Measurements from ENCODE around the gene SFXN4. TPM values are rescaled to one million over a fixed set of nuclear protein-coding genes. Genes with fewer than 3 reads are reported as not detected.

The SFXN4 gene
- total and polyA plus RNA-seq, 2 of the 4 experiments (the other 2 are of a cell fraction), result 12.0 to 12.5 TPM

DNA sequence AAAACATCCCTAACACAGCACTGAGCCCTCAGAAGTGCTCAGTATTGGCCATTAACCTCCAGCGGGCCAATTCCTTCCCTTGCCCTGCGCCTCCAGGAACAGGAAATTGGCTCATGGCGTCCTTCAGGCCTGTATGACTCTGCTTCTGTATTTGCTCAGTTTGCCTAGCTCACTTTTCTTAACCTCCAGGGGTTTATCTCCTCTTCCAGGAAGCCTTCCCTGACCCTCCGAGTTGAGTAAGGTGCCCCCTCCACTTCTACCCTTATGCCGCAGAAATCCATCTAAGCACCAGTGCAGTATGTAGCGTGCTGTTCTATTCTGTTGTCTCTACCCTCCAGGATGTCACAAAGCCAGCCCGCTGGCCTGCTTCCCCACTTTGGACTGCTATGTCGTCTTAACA, 1.1 kb upstream of the SFXN4 start:
- Histone ChIP-seq H3K23ac (ENCODE audit: low read depth, low read length) (no peak overlapping the region), H2BK20ac (ENCODE audit: low read depth, low read length) (no peak overlapping the region), H2AK9ac (replicated peaks; ENCODE audit: low read depth, low read length, poor library complexity) (no peak overlapping the region), H2BK5ac (ENCODE audit: low read depth, low read length, poor library complexity, severe bottlenecking) (no peak overlapping the region), H3K27ac (ENCODE audit: insufficient read depth, low read length) (no peak overlapping the region), H2AK5ac (ENCODE audit: low read depth, low read length) (no peak overlapping the region), H4K5ac (ENCODE audit: low read depth, low read length) (no peak overlapping the region), H3K4me1 (ENCODE audit: control insufficient read depth, insufficient read depth, low read length) (peaks cover 7% of the 10 kb centered on the region), H3K4me3 (ENCODE audit: insufficient read depth, low read depth, low read length) (no peak overlapping the region), H3K56ac (ENCODE audit: extremely low read depth, insufficient read depth, low read length) (no peak overlapping the region), H3K9ac (ENCODE audit: low read depth, low read length) (no peak overlapping the region), H3K9me1 (ENCODE audit: insufficient read depth, low read length) (0 out of 2 replicates have a peak, but pooled peaks cover 5% of the 10 kb centered on the region), H3K27me3 (ENCODE audit: control insufficient read depth, insufficient read depth, low read length) (no peaks in the 10 kb centered on the region), H3K36me3 (ENCODE audit: control insufficient read depth, insufficient read depth, low read length) (peaks cover 20% of the 10 kb centered on the region), H3K18ac (ENCODE audit: low read depth, low read length) (no peak overlapping the region), H4K8ac (ENCODE audit: low read depth in 2 of 2, low read length in 2 of 2) (no peak overlapping the region), H3K4ac (ENCODE audit: low read depth, low read length) (0 out of 2 replicates have a peak overlapping the region, but pooled peaks have one; percentile 3), H2BK15ac (ENCODE audit: low read depth, low read length) (no peak overlapping the region), H4K20me1 (ENCODE audit: insufficient read depth, low read length) (no peaks in the 10 kb centered on the region), H2BK120ac (ENCODE audit: low read depth, low read length) (no peak overlapping the region), H2AFZ (replicated peaks; ENCODE audit: low read length, poor library complexity) (no peak overlapping the region), H3K4me2 (ENCODE audit: low read depth, low read length) (no peak overlapping the region), H4K91ac (ENCODE audit: insufficient read depth, low read depth, low read length) (no peak overlapping the region), H3K14ac (replicated peaks; ENCODE audit: low read depth, low read length) (no peak overlapping the region), H3K9me3 (ENCODE audit: control insufficient read depth, insufficient read depth, low read length) (no peaks in the 10 kb centered on the region), H3K79me1 (ENCODE audit: low read depth in 1 of 2, low read length in 2 of 2) (peaks cover 5 to 27% of the 10 kb centered on the region in 2 experiments)
- in situ Hi-C loops (cut with MboI; ENCODE audit: low sequenced_read_pairs), result no loop called here
- DNase-seq, result no peak
- no TSS peak for BruUV-seq (replicated peaks)
- intact Hi-C loops (cut with micrococcal nuclease), result no loop called here
- TF ChIP-seq MXI1 (IDR thresholded peaks at IDR 0.05; ENCODE audit: borderline replicate concordance, low read depth, low read length), result no peak
- TF ChIP-seq, protein P1, sequence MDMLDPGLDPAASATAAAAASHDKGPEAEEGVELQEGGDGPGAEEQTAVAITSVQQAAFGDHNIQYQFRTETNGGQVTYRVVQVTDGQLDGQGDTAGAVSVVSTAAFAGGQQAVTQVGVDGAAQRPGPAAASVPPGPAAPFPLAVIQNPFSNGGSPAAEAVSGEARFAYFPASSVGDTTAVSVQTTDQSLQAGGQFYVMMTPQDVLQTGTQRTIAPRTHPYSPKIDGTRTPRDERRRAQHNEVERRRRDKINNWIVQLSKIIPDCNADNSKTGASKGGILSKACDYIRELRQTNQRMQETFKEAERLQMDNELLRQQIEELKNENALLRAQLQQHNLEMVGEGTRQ (IDR thresholded peaks at IDR 0.05; ENCODE audit: low read depth, low read length), result no peak
- TF ChIP-seq SMC3 (IDR thresholded peaks at IDR 0.05; ENCODE audit: low read depth, low read length), result no peak
- TF ChIP-seq BHLHE40 (IDR thresholded peaks at IDR 0.05; ENCODE audit: low read depth, low read length), result no peak
- no peak for TF ChIP-seq FOS (IDR thresholded peaks at IDR 0.05; ENCODE audit: low read depth, low read length)
- TF ChIP-seq, protein P2, sequence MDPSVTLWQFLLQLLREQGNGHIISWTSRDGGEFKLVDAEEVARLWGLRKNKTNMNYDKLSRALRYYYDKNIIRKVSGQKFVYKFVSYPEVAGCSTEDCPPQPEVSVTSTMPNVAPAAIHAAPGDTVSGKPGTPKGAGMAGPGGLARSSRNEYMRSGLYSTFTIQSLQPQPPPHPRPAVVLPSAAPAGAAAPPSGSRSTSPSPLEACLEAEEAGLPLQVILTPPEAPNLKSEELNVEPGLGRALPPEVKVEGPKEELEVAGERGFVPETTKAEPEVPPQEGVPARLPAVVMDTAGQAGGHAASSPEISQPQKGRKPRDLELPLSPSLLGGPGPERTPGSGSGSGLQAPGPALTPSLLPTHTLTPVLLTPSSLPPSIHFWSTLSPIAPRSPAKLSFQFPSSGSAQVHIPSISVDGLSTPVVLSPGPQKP (IDR thresholded peaks at IDR 0.05; ENCODE audit: borderline replicate concordance, low read depth, low read length), result no peak
- TF ChIP-seq CHD1 (IDR thresholded peaks at IDR 0.05; ENCODE audit: low read depth, low read length), result no peak
- no peak for TF ChIP-seq POLR2A (IDR thresholded peaks at IDR 0.05; ENCODE audit: low read depth, low read length)
- no peak for TF ChIP-seq RAD21 (IDR thresholded peaks at IDR 0.05; ENCODE audit: low read length)
- no peak for TF ChIP-seq NFE2L2 (IDR thresholded peaks at IDR 0.05; ENCODE audit: low read depth, low read length)
- TF ChIP-seq MAZ (IDR thresholded peaks at IDR 0.05; ENCODE audit: borderline replicate concordance, low read depth, low read length), result no peak
- TF ChIP-seq MAFK (IDR thresholded peaks at IDR 0.05; ENCODE audit: low read depth, low read length), result no peak
- TF ChIP-seq, protein P3, sequence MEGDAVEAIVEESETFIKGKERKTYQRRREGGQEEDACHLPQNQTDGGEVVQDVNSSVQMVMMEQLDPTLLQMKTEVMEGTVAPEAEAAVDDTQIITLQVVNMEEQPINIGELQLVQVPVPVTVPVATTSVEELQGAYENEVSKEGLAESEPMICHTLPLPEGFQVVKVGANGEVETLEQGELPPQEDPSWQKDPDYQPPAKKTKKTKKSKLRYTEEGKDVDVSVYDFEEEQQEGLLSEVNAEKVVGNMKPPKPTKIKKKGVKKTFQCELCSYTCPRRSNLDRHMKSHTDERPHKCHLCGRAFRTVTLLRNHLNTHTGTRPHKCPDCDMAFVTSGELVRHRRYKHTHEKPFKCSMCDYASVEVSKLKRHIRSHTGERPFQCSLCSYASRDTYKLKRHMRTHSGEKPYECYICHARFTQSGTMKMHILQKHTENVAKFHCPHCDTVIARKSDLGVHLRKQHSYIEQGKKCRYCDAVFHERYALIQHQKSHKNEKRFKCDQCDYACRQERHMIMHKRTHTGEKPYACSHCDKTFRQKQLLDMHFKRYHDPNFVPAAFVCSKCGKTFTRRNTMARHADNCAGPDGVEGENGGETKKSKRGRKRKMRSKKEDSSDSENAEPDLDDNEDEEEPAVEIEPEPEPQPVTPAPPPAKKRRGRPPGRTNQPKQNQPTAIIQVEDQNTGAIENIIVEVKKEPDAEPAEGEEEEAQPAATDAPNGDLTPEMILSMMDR (conservative IDR thresholded peaks at IDR 0.05; ENCODE audit: low read depth, low read length), result no peak
- TF ChIP-seq RCOR1 (IDR thresholded peaks at IDR 0.05; ENCODE audit: insufficient replicate concordance, low read length), result no peak
- no peak for TF ChIP-seq CEBPB (IDR thresholded peaks at IDR 0.05; ENCODE audit: low read depth, low read length)
- ChIA-PET CTCF (no interaction called here), POLR2A (ENCODE audit: unreplicated experiment) (no interaction called here)
- WGBS, 2 experiments (ENCODE audit: extremely low coverage in 2 of 2, insufficient read length in 1 of 2), result 84% methylated on average over 7 of the region's 8 CpGs; no CpG with 5 or more reads in 1 of the 2 experiments
- dilution Hi-C loops (cut with HindIII; ENCODE audit: low sequenced_read_pairs, unreplicated experiment), result no loop called here
- ATAC-seq (ENCODE audit: low read depth), result no peak

Data from IMR-90 (cell line).